ENCODE results near the gene ZNF808. TPM values are rescaled to one million over a fixed set of nuclear protein-coding genes. Genes with fewer than 3 reads are reported as not detected.
A peak's percentile ranks its signal among the peaks of the same experiment; 100 is the strongest.
"Not testable (repeated sequence)": the region's sequence is repeated elsewhere in the genome, so short reads cannot be mapped to it uniquely, and the experiment has no call there.

ZNF808 gene
- total and polyA plus RNA-seq, 7 experiments from 2014 or later, result 5.8 to 52.4 (median 26.1) TPM

DNA sequence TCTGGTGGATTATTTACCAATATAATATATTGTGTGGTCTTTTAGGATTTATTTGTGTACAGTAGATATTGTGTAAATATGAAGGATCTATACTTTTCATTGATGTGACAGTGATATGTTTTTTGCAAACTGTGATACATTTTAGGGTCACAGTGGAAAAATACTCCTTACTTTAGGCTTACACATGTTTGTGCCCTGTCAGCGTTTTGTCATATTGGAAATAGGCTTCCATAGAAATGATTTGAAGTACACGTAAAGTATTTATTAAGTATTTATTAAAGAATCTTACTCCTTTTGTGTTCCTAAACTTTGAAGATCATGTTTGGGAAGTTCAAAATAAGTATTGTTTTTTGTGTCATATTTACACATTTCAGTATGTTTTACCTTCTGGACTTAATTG lies 5.0 kb downstream of the ZNF808 start:
- H3K4me1 Mint-ChIP-seq, result peaks cover 29 to 55% (median 43%) of the 10 kb centered on the region in 7 donors
- H3K4me1 ChIP-seq (ENCODE audit: control insufficient read depth in 2 of 2, insufficient read depth in 2 of 2, low read length in 2 of 2), result peaks cover 9 to 12% of the 10 kb centered on the region in 2 donors
- CTCF ChIA-PET, result no interaction called here

DNA sequence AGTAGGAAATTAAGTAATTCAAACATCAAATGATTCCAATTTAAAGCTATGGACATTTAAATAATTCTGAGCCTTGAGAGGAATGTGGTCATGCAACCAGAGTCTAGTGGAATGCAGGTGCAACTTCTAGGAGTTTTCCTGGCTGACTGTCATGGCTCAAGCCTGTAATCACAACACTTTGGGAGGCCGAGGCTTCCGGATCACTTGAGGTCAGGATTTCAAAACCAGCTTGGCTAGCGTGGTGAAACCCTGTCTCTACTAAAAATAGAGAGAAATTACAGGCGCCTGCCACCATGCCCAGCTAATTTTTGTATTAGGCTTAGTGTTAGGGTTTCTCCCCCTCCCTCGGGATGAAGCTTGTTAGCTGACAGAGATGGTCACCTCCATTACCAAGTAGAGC lies 6.4 kb downstream of the ZNF808 start:
- Mint-ChIP-seq H3K9me3 (peaks cover 0 to 45% (median 7%) of the 10 kb centered on the region in 11 donors), H3K4me3 (peak overlapping the region in 8 of 10 donors; percentile 37 to 99 (median 88)), H3K27me3 (no peaks in the 10 kb centered on the region), H3K36me3 (peaks cover 2 to 60% (median 38%) of the 10 kb centered on the region in 5 donors), H3K27ac (no peak overlapping the region), H3K4me1 (peaks cover 19 to 47% (median 39%) of the 10 kb centered on the region in 7 donors)
- Histone ChIP-seq H3K9me3 (ENCODE audit: control insufficient read depth in 2 of 3, low read length in 3 of 3) (no peaks in the 10 kb centered on the region), H3K27me3 (ENCODE audit: control insufficient read depth in 2 of 2, insufficient read depth in 2 of 2, low read length in 2 of 2) (no peaks in the 10 kb centered on the region), H3K4me3 (ENCODE audit: low read length) (no peak overlapping the region), H3K4me1 (ENCODE audit: control insufficient read depth in 2 of 2, insufficient read depth in 2 of 2, low read length in 2 of 2) (peaks cover 0 to 3% of the 10 kb centered on the region in 2 donors), H3K36me3 (ENCODE audit: control insufficient read depth in 2 of 3, insufficient read depth in 3 of 3, low read length in 3 of 3) (no peaks in the 10 kb centered on the region), H3K27ac (ENCODE audit: low read depth, low read length) (no peak overlapping the region)
- ChIA-PET CTCF (interaction anchor here (0.6 kb wide), 1 partner anchor 188 kb away, joined by 7 read pairs; no protein-coding TSS in a partner anchor), POLR2A (no interaction called here)
- ATAC-seq (no peak), DNase-seq (no peak)
- intact Hi-C loops (cut with micrococcal nuclease), result loop anchor here (2.0 kb wide), 3 partner anchors 201 to 265 kb away; partner anchors contain the start of genes ZNF480 (in 1 of the 2), ZNF611 (in 1 of the 2) and ZNF766 (in 1 of the 2)

More for the DNA sequence above, 5.0 kb downstream of the ZNF808 start:
- Histone ChIP-seq H3K4me3 (ENCODE audit: low read length) (no peak overlapping the region), H3K9me3 (ENCODE audit: control insufficient read depth in 2 of 3, low read length in 3 of 3) (no peaks in the 10 kb centered on the region), H3K36me3 (ENCODE audit: control insufficient read depth in 2 of 3, insufficient read depth in 3 of 3, low read length in 3 of 3) (no peaks in the 10 kb centered on the region), H3K27ac (ENCODE audit: low read depth, low read length) (no peak overlapping the region), H3K27me3 (ENCODE audit: control insufficient read depth in 2 of 2, insufficient read depth in 2 of 2, low read length in 2 of 2) (no peaks in the 10 kb centered on the region)
- Mint-ChIP-seq H3K36me3 (peaks cover 10 to 58% (median 39%) of the 10 kb centered on the region in 5 donors), H3K27ac (no peak overlapping the region), H3K9me3 (peaks cover 0 to 34% (median 6%) of the 10 kb centered on the region in 11 donors), H3K27me3 (no peaks in the 10 kb centered on the region), H3K4me3 (peak overlapping the region in 1 of 10 donors; percentile 16)
- no peak for DNase-seq
- no peak for ATAC-seq
- intact Hi-C loops (cut with micrococcal nuclease), result no loop called here
- POLR2A ChIA-PET, result no interaction called here

DNA sequence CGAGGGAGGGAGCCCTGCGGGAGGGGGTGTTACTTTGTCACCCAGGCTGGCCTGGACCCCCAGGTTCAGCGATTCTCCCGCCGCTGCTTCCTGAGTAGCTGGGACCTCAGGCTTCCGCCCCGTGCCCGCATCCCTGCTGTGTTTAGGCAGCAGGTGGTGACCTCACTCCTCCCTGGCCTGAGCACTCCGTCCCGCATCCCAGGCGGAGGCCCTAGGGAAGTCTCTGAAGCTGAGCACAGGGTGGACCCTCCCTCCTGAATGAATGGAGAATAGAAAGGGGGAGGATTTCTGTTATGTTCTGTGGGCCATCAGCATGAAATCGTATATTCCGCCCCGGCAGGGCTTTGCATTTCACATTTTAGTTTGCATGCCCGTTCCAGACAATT lies 7.9 kb downstream of the ZNF808 start:
- H3K4me3 Mint-ChIP-seq, result peak overlapping the region; percentile 83 to 99 (median 90)
- CTCF ChIA-PET; H3K9me3 ChIP-seq (ENCODE audit: control insufficient read depth in 2 of 3, low read length in 3 of 3); H3K36me3 ChIP-seq (ENCODE audit: control insufficient read depth in 2 of 3, insufficient read depth in 3 of 3, low read length in 3 of 3); POLR2A ChIA-PET; H3K27me3 Mint-ChIP-seq; H3K4me1 ChIP-seq (ENCODE audit: control insufficient read depth in 2 of 2, insufficient read depth in 2 of 2, low read length in 2 of 2); H3K27me3 ChIP-seq (ENCODE audit: control insufficient read depth in 2 of 2, insufficient read depth in 2 of 2, low read length in 2 of 2): not testable (repeated sequence)
- peak overlapping the region; percentile 87 for H3K27ac ChIP-seq (ENCODE audit: low read depth, low read length)
- peak; percentile 2 for ATAC-seq
- H3K4me3 ChIP-seq (ENCODE audit: low read length), result peak overlapping the region; percentile 84
- H3K4me1 Mint-ChIP-seq, result peaks cover 16 to 44% (median 35%) of the 10 kb centered on the region in 7 donors
- intact Hi-C loops (cut with micrococcal nuclease), result loop anchor here (1.0 to 2.0 kb wide), 8 partner anchors 8 to 427 kb away; partner anchors contain the start of genes ZNF808 (in 2 of the 2), ZNF480 (in 1 of the 2), ZNF610 (in 1 of the 2) and ZNF611 (in 1 of the 2)
- H3K27ac Mint-ChIP-seq, result peak overlapping the region in 7 of 9 donors; percentile 69 to 95 (median 87)
- peaks cover 0 to 58% (median 12%) of the 10 kb centered on the region in 11 donors for H3K9me3 Mint-ChIP-seq
- peak in 1 of 9 donors; percentile 12 for DNase-seq
- peaks cover 0 to 63% (median 39%) of the 10 kb centered on the region in 5 donors for H3K36me3 Mint-ChIP-seq

DNA sequence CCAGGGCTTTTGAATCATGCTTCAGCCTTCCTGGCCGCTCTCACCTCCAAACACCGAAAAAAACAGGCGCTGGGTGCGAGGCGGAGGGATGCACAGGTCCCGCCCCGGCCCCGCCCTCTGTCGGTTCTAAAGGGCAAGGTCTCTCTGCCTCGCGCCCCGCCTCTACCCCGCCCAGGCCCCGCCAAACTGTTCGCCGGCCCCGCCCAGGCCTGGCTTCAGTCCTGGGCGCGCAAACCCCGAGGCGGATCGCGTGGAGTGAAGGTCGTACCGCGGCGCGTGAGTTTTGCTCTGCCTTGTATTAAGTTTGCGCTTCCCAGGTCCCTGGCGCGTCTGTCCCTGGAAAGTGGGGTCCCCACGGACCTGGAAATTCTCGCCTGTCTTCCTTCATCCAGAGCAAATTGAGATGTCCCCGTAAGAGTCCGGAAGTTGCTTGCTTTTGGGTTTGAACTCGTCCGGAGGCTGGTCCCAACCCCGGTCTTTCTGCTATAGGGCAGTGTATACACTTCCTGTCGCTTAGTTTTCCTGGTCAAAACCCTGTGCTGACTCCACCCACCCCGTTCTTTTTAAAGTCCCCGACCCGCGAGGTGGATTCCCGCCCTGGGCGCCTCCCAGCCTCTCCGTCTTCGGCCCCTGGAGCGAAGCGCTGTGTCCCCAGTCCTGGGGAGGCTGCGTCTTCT lies 8.4 kb downstream of the ZNF808 start:
- intact Hi-C loops (cut with micrococcal nuclease), result loop anchor here (1.0 to 2.0 kb wide), 10 partner anchors 9 to 426 kb away; partner anchors contain the start of genes ZNF701 (in 2 of the 2), ZNF808 (in 2 of the 2), ZNF83 (in 2 of the 2) and ZNF480 (in 1 of the 2)
- Mint-ChIP-seq H3K4me3 (peak overlapping the region; percentile 83 to 99 (median 90)), H3K4me1 (peaks cover 16 to 44% (median 34%) of the 10 kb centered on the region in 7 donors), H3K36me3 (peaks cover 0 to 67% (median 44%) of the 10 kb centered on the region in 5 donors), H3K9me3 (peaks cover 0 to 63% (median 16%) of the 10 kb centered on the region in 11 donors), H3K27ac (peak overlapping the region; percentile 69 to 95 (median 87)), H3K27me3 (no peaks in the 10 kb centered on the region)
- ATAC-seq (peak; percentile 99), DNase-seq (peak; percentile 60 to 87 (median 82))
- Histone ChIP-seq H3K4me3 (ENCODE audit: low read length) (peak overlapping the region; percentile 84), H3K36me3 (ENCODE audit: control insufficient read depth in 2 of 3, insufficient read depth in 3 of 3, low read length in 3 of 3) (peaks cover 0 to 3% (median 0%) of the 10 kb centered on the region in 3 experiments), H3K27me3 (ENCODE audit: control insufficient read depth in 2 of 2, insufficient read depth in 2 of 2, low read length in 2 of 2) (no peaks in the 10 kb centered on the region), H3K4me1 (ENCODE audit: control insufficient read depth in 2 of 2, insufficient read depth in 2 of 2, low read length in 2 of 2) (no peaks in the 10 kb centered on the region), H3K27ac (ENCODE audit: low read depth, low read length) (peak overlapping the region; percentile 87), H3K9me3 (ENCODE audit: control insufficient read depth in 2 of 3, low read length in 3 of 3) (no peaks in the 10 kb centered on the region)
- ChIA-PET CTCF (no interaction called here), POLR2A (no interaction called here)

DNA sequence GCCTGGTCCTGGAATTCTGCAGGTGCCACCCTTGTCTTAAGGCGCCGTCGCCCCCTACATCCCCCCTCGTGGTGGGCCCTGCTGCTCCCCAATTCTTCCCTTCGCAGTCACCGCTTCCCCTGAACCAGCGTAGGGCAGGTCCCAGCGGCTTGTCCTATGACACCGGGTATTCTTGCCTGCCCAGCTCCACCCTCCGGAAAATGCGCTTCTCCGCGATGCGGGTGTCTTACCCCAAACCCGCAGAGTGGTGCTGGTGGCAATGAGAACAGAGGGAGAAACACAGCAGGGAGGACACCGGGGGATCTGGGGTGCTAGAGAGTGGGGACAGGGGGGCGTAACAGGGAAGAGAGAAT lies 9.0 kb downstream of the ZNF808 start:
- H3K4me3 ChIP-seq (ENCODE audit: low read length), result peak overlapping the region; percentile 84
- peak overlapping the region; percentile 87 for H3K27ac ChIP-seq (ENCODE audit: low read depth, low read length)
- Mint-ChIP-seq H3K36me3 (peaks cover 0 to 70% (median 49%) of the 10 kb centered on the region in 5 donors), H3K9me3 (peaks cover 0 to 68% (median 20%) of the 10 kb centered on the region in 11 donors), H3K27me3 (no peaks in the 10 kb centered on the region), H3K4me3 (peak overlapping the region; percentile 83 to 99 (median 90)), H3K4me1 (peaks cover 16 to 44% (median 31%) of the 10 kb centered on the region in 7 donors), H3K27ac (peak overlapping the region; percentile 69 to 95 (median 87))
- ATAC-seq (peak; percentile 54), DNase-seq (peak in 8 of 9 donors; percentile 12 to 56 (median 44))
- no peaks in the 10 kb centered on the region for H3K27me3 ChIP-seq (ENCODE audit: control insufficient read depth in 2 of 2, insufficient read depth in 2 of 2, low read length in 2 of 2)
- ChIA-PET CTCF (no interaction called here), POLR2A (no interaction called here)
- H3K4me1 ChIP-seq (ENCODE audit: control insufficient read depth in 2 of 2, insufficient read depth in 2 of 2, low read length in 2 of 2), result no peaks in the 10 kb centered on the region
- intact Hi-C loops (cut with micrococcal nuclease), result loop anchor here (1.0 to 2.0 kb wide), 3 partner anchors 34 to 102 kb away; partner anchors contain the start of genes ZNF701 (in 2 of the 2) and ZNF83 (in 1 of the 2)
- peaks cover 0 to 5% (median 0%) of the 10 kb centered on the region in 3 experiments for H3K36me3 ChIP-seq (ENCODE audit: control insufficient read depth in 2 of 3, insufficient read depth in 3 of 3, low read length in 3 of 3)
- no peaks in the 10 kb centered on the region for H3K9me3 ChIP-seq (ENCODE audit: control insufficient read depth in 2 of 3, low read length in 3 of 3)

DNA sequence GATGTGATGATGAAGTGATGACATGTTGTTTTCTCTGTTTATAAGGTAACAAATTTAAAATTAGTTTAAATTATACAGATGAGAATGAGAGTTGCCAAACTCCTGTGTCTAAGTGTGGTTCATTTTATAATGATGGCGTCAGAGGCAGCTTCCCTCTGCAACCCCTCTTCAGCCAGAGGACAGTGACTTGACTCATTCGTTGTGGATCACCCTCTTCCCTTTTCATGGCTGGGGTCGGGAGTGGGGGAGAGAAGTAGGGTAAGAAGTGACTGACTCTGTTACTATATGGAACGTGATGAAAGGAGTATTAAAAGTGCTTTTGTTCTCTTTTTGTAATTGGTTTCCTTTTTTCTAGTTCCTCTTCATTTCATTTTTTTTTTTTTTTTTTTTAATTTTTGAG lies 11.3 kb downstream of the ZNF808 start:
- Mint-ChIP-seq H3K9me3 (peaks cover 0 to 76% (median 33%) of the 10 kb centered on the region in 11 donors), H3K4me3 (peak overlapping the region in 3 of 10 donors; percentile 6 to 63 (median 53)), H3K4me1 (peaks cover 22 to 44% (median 42%) of the 10 kb centered on the region in 7 donors), H3K36me3 (peaks cover 11 to 75% (median 56%) of the 10 kb centered on the region in 5 donors), H3K27ac (peak overlapping the region in 1 of 9 donors; percentile 28)
- H3K27ac ChIP-seq (ENCODE audit: low read depth, low read length); DNase-seq; H3K9me3 ChIP-seq (ENCODE audit: control insufficient read depth in 2 of 3, low read length in 3 of 3); H3K27me3 ChIP-seq (ENCODE audit: control insufficient read depth in 2 of 2, insufficient read depth in 2 of 2, low read length in 2 of 2); POLR2A ChIA-PET; intact Hi-C loops (cut with micrococcal nuclease); H3K4me3 ChIP-seq (ENCODE audit: low read length); ATAC-seq; H3K27me3 Mint-ChIP-seq; CTCF ChIA-PET: not testable (repeated sequence)
- Histone ChIP-seq H3K4me1 (ENCODE audit: control insufficient read depth in 2 of 2, insufficient read depth in 2 of 2, low read length in 2 of 2) (peaks cover 0 to 13% of the 10 kb centered on the region in 2 donors), H3K36me3 (ENCODE audit: control insufficient read depth in 2 of 3, insufficient read depth in 3 of 3, low read length in 3 of 3) (peaks cover 0 to 21% (median 0%) of the 10 kb centered on the region in 3 experiments)

Data from naive thymus-derived CD4-positive, alpha-beta T cell (primary cell).